ENCODE results near the gene ZWILCH. TPM values are rescaled to one million over a fixed set of nuclear protein-coding genes. Genes with fewer than 3 reads are reported as not detected.

Gene ZWILCH
- total RNA-seq, 1 donor = 19.9 TPM

DNA sequence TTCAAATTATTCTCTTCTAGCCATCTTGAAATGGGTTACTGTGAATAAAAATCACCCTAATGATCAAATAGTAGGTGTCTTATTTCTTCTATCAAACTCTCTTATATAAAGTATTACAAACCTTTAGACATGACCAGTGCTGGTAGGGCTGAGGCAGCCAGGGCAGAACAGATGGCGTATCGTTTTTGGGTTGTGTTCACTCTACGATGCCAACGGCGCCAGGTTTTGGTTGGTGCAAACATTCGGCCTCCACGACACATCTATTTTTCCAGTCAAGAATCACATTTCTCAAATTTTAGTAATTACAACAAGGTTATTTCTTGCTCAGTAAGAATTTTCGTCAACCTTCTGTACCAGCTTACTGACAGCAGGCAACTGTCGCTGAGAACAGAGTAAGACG lies 2.6 kb upstream of the ZWILCH start:
- TF ChIP-seq, protein P1, sequence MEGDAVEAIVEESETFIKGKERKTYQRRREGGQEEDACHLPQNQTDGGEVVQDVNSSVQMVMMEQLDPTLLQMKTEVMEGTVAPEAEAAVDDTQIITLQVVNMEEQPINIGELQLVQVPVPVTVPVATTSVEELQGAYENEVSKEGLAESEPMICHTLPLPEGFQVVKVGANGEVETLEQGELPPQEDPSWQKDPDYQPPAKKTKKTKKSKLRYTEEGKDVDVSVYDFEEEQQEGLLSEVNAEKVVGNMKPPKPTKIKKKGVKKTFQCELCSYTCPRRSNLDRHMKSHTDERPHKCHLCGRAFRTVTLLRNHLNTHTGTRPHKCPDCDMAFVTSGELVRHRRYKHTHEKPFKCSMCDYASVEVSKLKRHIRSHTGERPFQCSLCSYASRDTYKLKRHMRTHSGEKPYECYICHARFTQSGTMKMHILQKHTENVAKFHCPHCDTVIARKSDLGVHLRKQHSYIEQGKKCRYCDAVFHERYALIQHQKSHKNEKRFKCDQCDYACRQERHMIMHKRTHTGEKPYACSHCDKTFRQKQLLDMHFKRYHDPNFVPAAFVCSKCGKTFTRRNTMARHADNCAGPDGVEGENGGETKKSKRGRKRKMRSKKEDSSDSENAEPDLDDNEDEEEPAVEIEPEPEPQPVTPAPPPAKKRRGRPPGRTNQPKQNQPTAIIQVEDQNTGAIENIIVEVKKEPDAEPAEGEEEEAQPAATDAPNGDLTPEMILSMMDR (IDR thresholded peaks at IDR 0.05; ENCODE audit: insufficient read depth, low read depth, low read length) = no peak
- peak overlapping the region; percentile 100 for H3K4me3 ChIP-seq (ENCODE audit: low read depth, low read length)
- DNase-seq (ENCODE audit: low read depth) = no peak

DNA sequence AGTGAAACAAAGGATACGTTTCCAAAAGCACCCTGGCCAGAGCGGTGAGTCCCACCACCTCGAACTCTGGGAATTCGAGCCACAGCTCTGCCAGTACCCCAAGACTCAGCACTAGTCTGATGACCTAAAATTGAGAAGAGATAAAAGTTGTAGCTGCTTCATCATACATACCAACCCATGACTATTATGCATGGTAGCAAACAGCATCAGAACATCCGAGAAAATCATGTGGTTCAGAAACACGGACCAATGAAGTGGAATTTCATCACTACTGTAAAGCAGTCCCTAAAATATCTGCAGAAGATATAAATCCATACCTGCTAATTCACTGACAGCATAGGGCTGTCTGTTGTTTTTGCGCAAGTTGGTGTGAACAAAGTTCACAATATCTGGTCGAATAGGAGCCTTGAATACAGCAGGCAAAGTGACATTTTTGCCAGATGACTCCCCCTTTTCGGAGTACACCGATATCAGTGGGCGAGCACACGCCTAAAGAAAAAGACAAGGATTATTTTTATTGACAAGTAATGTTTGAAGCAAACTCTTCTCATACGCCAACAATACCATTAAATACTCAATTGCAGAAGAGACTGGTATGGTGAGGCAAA lies 2.0 kb upstream of the ZWILCH start:
- peak overlapping the region; percentile 100 for H3K4me3 ChIP-seq (ENCODE audit: low read depth, low read length)

DNA sequence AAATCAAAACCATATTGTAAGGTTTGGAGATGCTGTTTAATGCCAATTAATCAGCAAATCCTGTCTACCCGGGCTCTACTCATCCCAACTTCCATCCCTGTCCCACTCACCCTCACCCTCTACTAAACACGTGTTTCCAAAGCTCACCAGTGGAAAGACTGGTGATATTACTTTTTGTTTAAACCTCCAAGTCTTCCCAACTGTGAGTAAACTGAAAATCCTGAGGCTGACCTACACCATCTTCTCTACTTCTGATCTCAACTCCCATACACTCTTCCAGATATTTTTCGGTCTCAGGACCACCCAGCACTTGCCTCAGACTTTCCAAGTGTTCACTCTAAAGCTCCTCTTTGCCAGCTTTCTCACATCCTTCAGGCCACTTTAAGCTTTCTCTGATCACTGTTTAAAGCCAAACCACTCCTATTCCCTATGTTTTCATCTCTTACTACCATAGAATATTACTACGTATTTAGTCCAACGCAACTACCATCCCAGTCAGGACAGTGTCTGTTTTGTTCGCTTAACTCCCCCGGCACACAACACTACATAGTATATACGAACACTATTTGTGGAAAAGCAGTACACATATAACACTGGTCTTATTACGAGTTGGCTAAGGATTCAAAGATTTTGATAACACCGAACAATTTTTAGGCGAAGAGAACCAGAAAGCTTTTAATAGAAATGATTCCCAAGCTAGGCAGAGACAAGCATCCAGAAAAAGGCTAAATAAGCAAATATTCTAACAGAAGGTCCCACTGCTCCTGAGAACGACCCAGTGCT lies 1.2 kb upstream of the ZWILCH start:
- peak; percentile 13 for DNase-seq (ENCODE audit: low read depth)
- peak overlapping the region; percentile 100 for H3K4me3 ChIP-seq (ENCODE audit: low read depth, low read length)
- TF ChIP-seq, protein P1 (IDR thresholded peaks at IDR 0.05; ENCODE audit: insufficient read depth, low read depth, low read length) = no peak

More for the DNA sequence above, 2.0 kb upstream of the ZWILCH start:
- DNase-seq (ENCODE audit: low read depth) = peak; percentile 34

DNA sequence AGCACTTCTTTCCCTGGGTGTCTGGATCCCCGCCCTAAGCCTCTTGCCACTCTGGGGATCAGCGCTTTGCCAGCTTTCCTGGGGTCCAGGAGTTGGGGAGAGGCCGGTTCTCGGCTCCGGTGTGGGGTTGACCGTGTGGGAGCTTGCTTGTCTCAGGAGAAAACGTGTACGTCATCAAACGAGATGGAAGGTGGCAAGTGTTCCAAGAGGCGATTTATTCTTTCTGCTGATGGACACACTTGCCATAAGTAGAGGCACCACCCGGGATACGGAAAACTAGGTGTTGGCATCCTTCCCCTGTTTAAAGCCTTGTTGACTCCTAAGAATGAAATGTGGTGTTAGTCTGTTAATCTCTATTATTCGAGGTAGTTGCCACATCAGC lies 295 bp downstream of the ZWILCH start:
- no peak for DNase-seq (ENCODE audit: low read depth)
- TF ChIP-seq, protein P1 (IDR thresholded peaks at IDR 0.05; ENCODE audit: insufficient read depth, low read depth, low read length) = no peak
- peak overlapping the region; percentile 100 for H3K4me3 ChIP-seq (ENCODE audit: low read depth, low read length)

DNA sequence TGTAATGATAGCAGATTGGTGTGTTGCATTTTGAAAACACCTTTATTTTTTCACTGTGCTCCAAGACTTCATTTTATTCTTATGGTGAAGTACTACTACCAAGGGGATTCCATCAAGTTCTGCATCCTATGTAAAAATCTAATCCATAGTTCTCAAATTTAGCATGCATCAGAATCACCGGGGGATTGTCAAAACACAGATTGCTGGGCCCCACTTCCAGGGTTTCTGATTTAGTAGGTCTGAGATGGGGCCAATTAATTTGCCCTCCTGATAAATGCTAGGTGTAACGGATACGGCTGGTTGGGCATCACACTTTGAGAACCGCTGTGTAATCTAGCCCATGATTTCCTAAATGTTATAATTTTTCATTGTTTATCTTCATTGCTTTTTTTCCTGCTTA lies 692 bp downstream of the ZWILCH start:
- TF ChIP-seq, protein P1 (IDR thresholded peaks at IDR 0.05; ENCODE audit: insufficient read depth, low read depth, low read length) = no peak
- DNase-seq (ENCODE audit: low read depth) = no peak
- H3K4me3 ChIP-seq (ENCODE audit: low read depth, low read length) = peak overlapping the region; percentile 100

DNA sequence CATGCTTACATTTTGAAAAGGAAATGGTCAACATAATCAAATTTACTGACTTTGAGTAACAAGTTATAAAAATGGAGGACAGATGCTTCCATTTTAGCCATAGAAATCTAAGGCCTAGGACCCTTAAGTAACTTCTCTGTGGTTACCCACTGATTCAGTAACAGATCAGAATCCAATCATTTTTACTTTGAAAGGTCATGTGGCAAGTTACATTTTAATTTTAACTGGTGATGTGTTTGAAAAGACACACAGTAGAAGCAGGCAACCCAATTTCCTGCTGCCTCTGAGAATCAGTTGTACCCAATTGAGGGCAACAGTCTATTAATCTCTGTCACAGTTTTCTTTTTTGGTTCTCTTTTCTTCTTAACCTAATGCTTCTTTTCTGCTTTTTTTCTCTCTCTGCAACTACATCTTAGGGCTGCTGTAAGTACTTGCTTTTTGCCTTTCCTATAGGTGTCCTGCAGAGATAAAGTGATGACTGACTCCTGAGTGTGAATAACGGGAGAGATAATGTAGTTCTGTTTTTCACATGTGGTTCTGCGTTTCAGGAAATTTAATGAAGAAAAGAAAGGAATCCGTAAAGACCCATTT lies 3.3 kb downstream of the ZWILCH start:
- TF ChIP-seq, protein P1 (IDR thresholded peaks at IDR 0.05; ENCODE audit: insufficient read depth, low read depth, low read length) = no peak
- no peak for DNase-seq (ENCODE audit: low read depth)
- H3K4me3 ChIP-seq (ENCODE audit: low read depth, low read length) = no peak overlapping the region

DNA sequence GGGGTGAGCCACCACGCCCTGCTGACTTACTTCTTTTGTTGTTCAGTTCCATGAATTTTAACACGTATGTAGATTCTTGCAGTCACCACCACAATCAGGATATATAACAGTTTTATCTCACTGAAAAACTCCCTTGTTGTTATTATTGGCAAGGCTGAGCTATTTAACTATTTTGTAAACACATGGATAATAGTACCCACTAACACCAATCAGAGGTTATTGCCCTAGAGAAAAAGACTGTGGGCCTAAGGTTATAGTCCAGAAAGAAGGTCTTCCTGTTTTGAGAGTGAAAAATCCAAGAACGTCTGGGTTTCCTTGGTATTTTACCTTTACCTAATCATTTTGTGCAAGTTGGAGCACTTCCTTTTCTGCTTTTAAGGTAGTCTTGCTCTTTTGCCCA lies 9.5 kb downstream of the ZWILCH start:
- no peak overlapping the region for H3K4me3 ChIP-seq (ENCODE audit: low read depth, low read length)
- TF ChIP-seq, protein P1 (IDR thresholded peaks at IDR 0.05; ENCODE audit: insufficient read depth, low read depth, low read length) = no peak
- no peak for DNase-seq (ENCODE audit: low read depth)
